H1 (cell line): ENCODE data around the gene UBAP1. TPM values are rescaled to one million over a fixed set of nuclear protein-coding genes. Genes with fewer than 3 reads are reported as not detected.

Experiments
- CTCF ChIA-PET: fragments of 300-600 bp; sonication (Branson Sonifier 250); formaldehyde crosslinking; loops from one replicate; lab custom pipeline; 2021; ENCODE audit not compliant: partially characterized antibody; lab: Charles Lee
- POLR2A ChIA-PET: fragments of 300-600 bp; sonication (Branson Sonifier 250); formaldehyde crosslinking; loops from one replicate; lab custom pipeline; 2021; ENCODE audit warnings: inconsistent platforms; ENCODE audit not compliant: partially characterized antibody; lab: Charles Lee
- DNase-seq, 2 experiments: peaks; one replicate each; pipeline versions ENCODE4 v3.0.0 to v3.0.0-alpha.2; 2010 to 2022; ENCODE audit warnings: low spot score in 2 of 2, low read depth in 1 of 2, mixed read lengths in 1 of 2
- FAIRE-seq: peaks from 2 replicates; lab custom pipeline; 2011; peaks lifted over from hg19 to GRCh38; lab: Jason Lieb, UNC
- H2AFZ ChIP-seq: 2 replicates; pipeline ENCODE4 v1.8.1; 2012; ENCODE audit warnings: low read length, inconsistent platforms
- H2AK5ac ChIP-seq: 2 replicates; pipeline ENCODE4 v1.6.1; 2013; ENCODE audit warnings: low read depth, low read length
- H2BK120ac ChIP-seq: replicated peaks from 2 replicates; pipeline ENCODE3; 2013; ENCODE audit warnings: low read depth, low read length, inconsistent platforms
- H2BK12ac ChIP-seq: 2 replicates; pipeline ENCODE4 v1.6.1; 2013; ENCODE audit warnings: low read depth, low read length
- H2BK15ac ChIP-seq: 2 replicates; pipeline ENCODE4 v1.6.1; 2013; ENCODE audit warnings: low read length
- H2BK20ac ChIP-seq: 2 replicates; pipeline ENCODE4 v1.6.1; 2013; ENCODE audit warnings: low read length
- H2BK5ac ChIP-seq: 2 replicates; pipeline ENCODE4 v1.6.1; 2013; ENCODE audit warnings: low read depth, low read length
- H3K14ac ChIP-seq: 2 replicates; pipeline ENCODE4 v1.6.1; 2013; ENCODE audit warnings: inconsistent platforms; ENCODE audit not compliant: insufficient read length
- H3K18ac ChIP-seq: 2 replicates; pipeline ENCODE4 v1.6.1; 2013; ENCODE audit warnings: low read length; ENCODE audit errors: extremely low read depth
- H3K23ac ChIP-seq: 2 replicates; pipeline ENCODE4 v1.6.1; 2013; ENCODE audit warnings: inconsistent platforms; ENCODE audit not compliant: insufficient read length
- H3K23me2 ChIP-seq: 2 replicates; pipeline ENCODE4 v1.6.1; 2013; ENCODE audit warnings: low read depth, low read length
- H3K27ac ChIP-seq: 2 replicates; pipeline ENCODE4 v1.6.1; 2011; ENCODE audit warnings: low read depth, low read length, inconsistent platforms
- H3K27me3 ChIP-seq, 4 experiments: replicated peaks in 1 of 4; 1 replicate in 1 of 4; 2 replicates in 3 of 4; pipeline versions ENCODE4 v1.6.1 to v1.8.1; 2011 to 2013; ENCODE audit warnings: low read length in 3 of 4, mild to moderate bottlenecking in 3 of 4, inconsistent platforms in 2 of 4, mixed read lengths in 2 of 4, moderate library complexity in 1 of 4; ENCODE audit not compliant: control insufficient read depth in 3 of 4, insufficient read depth in 3 of 4; ENCODE audit errors: extremely low read depth in 1 of 4
- H3K36me3 ChIP-seq, 4 experiments: 2 replicates each; pipeline versions ENCODE4 v1.6.1 to v1.8.1; 2011 to 2013; ENCODE audit warnings: mild to moderate bottlenecking in 4 of 4, low read length in 3 of 4, moderate library complexity in 2 of 4, control low read depth in 1 of 4, inconsistent platforms in 1 of 4; ENCODE audit not compliant: insufficient read depth in 4 of 4, control insufficient read depth in 2 of 4
- H3K4ac ChIP-seq: replicated peaks from 2 replicates; pipeline ENCODE3; 2013; ENCODE audit warnings: low read length, low read depth, mixed read lengths, inconsistent platforms; ENCODE audit not compliant: insufficient read length
- H3K4me1 ChIP-seq, 4 experiments: replicated peaks in 1 of 4; 1 replicate in 1 of 4; 2 replicates in 3 of 4; pipeline versions ENCODE4 v1.6.1 to v1.8.1; 2011 to 2013; ENCODE audit warnings: low read length in 3 of 4, inconsistent platforms in 2 of 4, mixed read lengths in 1 of 4; ENCODE audit not compliant: insufficient read depth in 4 of 4, control insufficient read depth in 3 of 4
- H3K4me2 ChIP-seq, 2 experiments: 2 replicates each; pipeline versions ENCODE4 v1.6.1 to v1.8.1; 2011 to 2013; ENCODE audit warnings: low read depth in 2 of 2, low read length in 2 of 2, control low read depth in 1 of 2, inconsistent platforms in 1 of 2, mild to moderate bottlenecking in 1 of 2; ENCODE audit not compliant: insufficient read depth in 1 of 2
- H3K4me3 ChIP-seq, 4 experiments: fragments of 200-600, 300-600 bp in 1 of 4; sonication (generic), shearing (Covaris generic), sonication (Bioruptor Twin) in 1 of 4; 2 replicates each; pipeline versions ENCODE4 v1.5.1 to v1.8.1; 2011 to 2016; ENCODE audit warnings: low read length in 4 of 4, low read depth in 3 of 4, control low read depth in 2 of 4, inconsistent platforms in 2 of 4, mild to moderate bottlenecking in 2 of 4, mixed read lengths in 1 of 4, moderate library complexity in 1 of 4; ENCODE audit not compliant: insufficient read depth in 2 of 4; ENCODE audit errors: extremely low read depth in 1 of 4
- H3K56ac ChIP-seq: replicated peaks from 2 replicates; pipeline ENCODE3; 2013; ENCODE audit warnings: low read depth, mild to moderate bottlenecking, mixed read lengths, low read length, inconsistent platforms; ENCODE audit not compliant: insufficient read length
- H3K79me1 ChIP-seq: 2 replicates; pipeline ENCODE4 v1.6.1; 2013; ENCODE audit warnings: low read depth, low read length, control low read depth
- H3K79me2 ChIP-seq, 2 experiments: 2 replicates each; pipeline versions ENCODE4 v1.6.1 to v1.8.1; 2012 to 2013; ENCODE audit warnings: low read length in 2 of 2, mild to moderate bottlenecking in 2 of 2, inconsistent platforms in 1 of 2; ENCODE audit not compliant: insufficient read depth in 2 of 2, control insufficient read depth in 1 of 2
- H3K9ac ChIP-seq, 4 experiments: replicated peaks in 1 of 4; 1 replicate in 1 of 4; 2 replicates in 3 of 4; pipeline versions ENCODE4 v1.6.1 to v1.8.1; 2011 to 2013; ENCODE audit warnings: low read depth in 3 of 4, low read length in 3 of 4, control low read depth in 2 of 4, mild to moderate bottlenecking in 2 of 4, moderate library complexity in 2 of 4, inconsistent platforms in 1 of 4; ENCODE audit errors: extremely low read depth in 1 of 4
- H3K9me3 ChIP-seq, 2 experiments: 2 replicates each; pipeline versions ENCODE4 v1.6.1 to v1.8.1; 2012 to 2013; ENCODE audit warnings: mild to moderate bottlenecking in 2 of 2, moderate library complexity in 2 of 2, control low read depth in 1 of 2, inconsistent platforms in 1 of 2, low read depth in 1 of 2, low read length in 1 of 2, mixed read lengths in 1 of 2; ENCODE audit not compliant: insufficient read depth in 2 of 2
- H4K20me1 ChIP-seq, 2 experiments: replicated peaks in 1 of 2; 2 replicates each; pipeline versions ENCODE3 to v1.8.1; 2011 to 2013; ENCODE audit warnings: inconsistent platforms in 2 of 2, low read length in 2 of 2, mild to moderate bottlenecking in 1 of 2; ENCODE audit not compliant: insufficient read depth in 2 of 2, control insufficient read depth in 1 of 2
- H4K5ac ChIP-seq: 2 replicates; pipeline ENCODE4 v1.6.1; 2013; ENCODE audit warnings: low read length, low read depth, mixed read lengths, inconsistent platforms; ENCODE audit not compliant: insufficient read length
- H4K8ac ChIP-seq: 2 replicates; pipeline ENCODE4 v1.8.0; 2013; ENCODE audit warnings: mild to moderate bottlenecking, moderate library complexity, low read length, inconsistent platforms; ENCODE audit not compliant: insufficient read depth; ENCODE audit errors: extremely low read depth
- H4K91ac ChIP-seq: replicated peaks from 2 replicates; pipeline ENCODE3; 2013; ENCODE audit warnings: low read length, mixed read lengths, inconsistent platforms; ENCODE audit not compliant: insufficient read length
- MAX ChIP-seq: IDR thresholded peaks from 2 replicates; pipeline ENCODE4 v1.6.1; 2012; ENCODE audit warnings: inconsistent platforms
- PHF8 ChIP-seq: fragments of 200-600 bp; sonication (generic); conservative IDR thresholded peaks from 2 replicates; pipeline ENCODE4 v1.7.1; 2012; ENCODE audit warnings: low read depth, mild to moderate bottlenecking, inconsistent platforms, low read length, moderate library complexity
- WGBS, 2 experiments: shearing (Covaris generic) in 1 of 2; methylation state at CpG; one replicate each; pipeline versions ENCODE4 v1.1.6 to v1.1.7; 2013 to 2015; ENCODE audit warnings: low lambda C conversion rate in 2 of 2, mixed read lengths in 2 of 2, inconsistent platforms in 1 of 2, low coverage in 1 of 2, missing lambda C conversion rate in 1 of 2; ENCODE audit not compliant: insufficient replicate concordance in 2 of 2, insufficient coverage in 1 of 2, insufficient read length in 1 of 2; ENCODE audit errors: extremely low coverage in 1 of 2, missing lambda C conversion rate in 1 of 2; 5-methylcytosine and 5-hydroxymethylcytosine counted together
- polyA plus RNA-seq, 7 experiments: library from polyadenylated mRNA; depleted of rRNA in 3 of 7; stranded (reverse) in 5 of 7; unstranded in 2 of 7; fragments of >200 nt in 5 of 7; fragments of 200-250 nt in 2 of 7; gene quantifications; 1 replicate in 5 of 7; 2 replicates in 1 of 7; 4 replicates in 1 of 7; pipeline versions ENCODE4 v1.2.1 to v1.2.3, GENCODE V29; 2011 to 2013; ENCODE audit warnings: missing spikeins in 2 of 7, mixed read lengths in 2 of 7
- total RNA-seq: library from RNA; stranded (reverse); fragmentation: NEBNext Ultra II Directional; extraction: Animal tissue kit (Norgen Biotek cat#: 25700); gene quantifications from 2 replicates; pipeline ENCODE4 v1.2.1, GENCODE V29; 2021

The UBAP1 gene
- total and polyA plus RNA-seq, 2 of the 8 experiments (the other 6 are each of a cell fraction or from before 2014, with no cell fraction given): 31.3 to 31.4 TPM

GRCh38 chr9:34177593-34178435, 1.0 kb upstream of the UBAP1 start:
- DNase-seq: no peak
- no peak overlapping the region for H2BK20ac ChIP-seq
- H3K56ac ChIP-seq: no peak overlapping the region
- no peaks in the 10 kb centered on the region for H3K27me3 ChIP-seq
- TF ChIP-seq MAX (no peak), PHF8 (0 out of 2 replicates have a peak, but pooled peaks have one; percentile 11)
- TF ChIP-seq, all 59 proteins: peak for 1
- no peak overlapping the region for H3K18ac ChIP-seq
- H2BK15ac ChIP-seq: no peak overlapping the region
- H3K4me3 ChIP-seq: peak overlapping the region; percentile 81 to 99 (median 90)
- H3K4me2 ChIP-seq: peak overlapping the region; percentile 75 to 89
- WGBS, 2 experiments: 63% methylated on average over 17 of the region's 17 CpGs; no CpG with 5 or more reads in 1 of the 2 experiments
- H3K4me1 ChIP-seq: no peaks in the 10 kb centered on the region; a peak in 1 of 7 replicates
- H3K79me2 ChIP-seq: peaks cover 0 to 35% of the 10 kb centered on the region in 2 experiments; a peak in 2 of 4 replicates
- peak overlapping the region; percentile 47 for H2AFZ ChIP-seq
- H3K4ac ChIP-seq: no peak overlapping the region
- no peak overlapping the region for H3K14ac ChIP-seq
- no peak overlapping the region for H2AK5ac ChIP-seq
- H4K5ac ChIP-seq: no peak overlapping the region
- H4K8ac ChIP-seq: no peak overlapping the region
- peak overlapping the region; percentile 83 to 98 (median 95) for H3K9ac ChIP-seq
- H3K36me3 ChIP-seq: no peaks in the 10 kb centered on the region
- H4K20me1 ChIP-seq: no peaks in the 10 kb centered on the region
- no peak overlapping the region for H2BK5ac ChIP-seq
- no peaks in the 10 kb centered on the region for H3K79me1 ChIP-seq
- peak overlapping the region; percentile 96; the same call in 1 of the 2 replicates for H3K27ac ChIP-seq
- no peaks in the 10 kb centered on the region for H3K9me3 ChIP-seq
- ChIA-PET POLR2A (interaction anchor here (0.8 to 3.0 kb wide), 18 partner anchors 8 to 104 kb away, joined by 3 to 34 read pairs (median 6); partner anchors contain the start of gene DCAF12), CTCF (interaction anchor here (1.2 to 3.8 kb wide), 4 partner anchors 14 to 75 kb away, joined by 3 to 16 read pairs (median 6); no protein-coding TSS in a partner anchor)
- no peak overlapping the region for H4K91ac ChIP-seq
- no peak overlapping the region; the same call in 1 of the 2 replicates for H2BK12ac ChIP-seq
- no peak overlapping the region for H3K23ac ChIP-seq
- no peak overlapping the region for H2BK120ac ChIP-seq
- peaks cover 5% of the 10 kb centered on the region for H3K23me2 ChIP-seq
- FAIRE-seq: no peak
